Measurements from ENCODE around the gene ZMYND11.
A peak's percentile ranks its signal among the peaks of the same experiment; 100 is the strongest.
"Not testable (repeated sequence)": the region's sequence is repeated elsewhere in the genome, so short reads cannot be mapped to it uniquely, and the experiment has no call there.

The ZMYND11 gene

DNA sequence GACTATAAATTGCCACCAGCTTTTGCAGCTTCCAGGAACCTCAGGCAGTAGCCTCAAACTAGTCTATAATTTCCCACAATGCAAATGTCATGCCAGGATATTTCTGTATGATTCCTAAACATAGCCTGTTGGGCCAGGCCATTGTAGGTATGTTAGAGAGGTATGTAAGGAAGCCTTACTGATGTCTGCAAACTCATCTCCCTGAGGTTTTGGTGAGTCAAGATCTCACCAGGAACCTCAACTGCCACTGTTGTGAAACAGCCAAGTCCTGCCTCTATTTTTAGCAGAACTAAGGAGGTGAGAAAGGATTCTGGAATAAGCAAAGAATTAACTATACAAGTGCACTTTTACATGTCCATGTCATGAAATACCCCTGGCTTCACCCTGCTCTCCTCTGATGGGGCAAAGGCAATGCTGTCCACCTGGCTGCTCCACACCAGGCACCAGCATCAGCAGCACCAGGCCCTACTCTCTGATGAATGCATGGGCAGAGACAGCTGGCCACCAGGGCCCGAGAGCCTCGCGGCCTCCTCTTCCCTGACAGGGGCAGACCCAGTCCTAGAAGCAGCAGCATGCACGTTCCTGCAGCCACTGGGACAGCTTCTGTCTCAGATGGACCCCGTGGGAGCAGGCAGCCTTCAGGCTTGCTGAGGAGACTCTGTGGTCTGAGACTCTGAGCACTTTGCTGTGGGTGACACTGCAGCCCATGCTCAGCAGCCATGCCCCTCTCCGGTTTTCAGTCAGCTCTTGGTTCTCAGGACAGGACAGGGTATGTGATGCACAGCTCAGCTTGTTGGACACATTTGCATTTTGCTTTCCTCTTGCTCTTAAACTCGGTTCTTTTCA, 147.3 kb downstream of the ZMYND11 start:
- no peak for DNase-seq (ENCODE audit: low read depth, low spot score)

DNA sequence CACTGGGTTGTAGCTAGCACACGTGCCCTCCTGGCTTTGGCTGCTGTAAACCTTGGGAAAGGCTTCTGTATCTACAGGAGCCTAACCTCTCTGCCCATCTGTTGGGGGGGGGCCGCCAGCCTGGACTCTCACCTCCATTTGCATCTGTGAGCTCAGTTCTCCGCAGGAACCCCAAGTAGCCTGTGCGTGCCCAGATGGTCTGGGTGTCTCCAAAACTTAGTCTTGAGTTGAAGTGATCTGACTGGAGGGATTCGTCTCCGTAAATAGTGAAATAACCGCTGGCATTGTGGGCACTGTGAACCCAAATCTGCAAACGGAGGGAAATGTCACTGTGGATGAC, 147.9 kb downstream of the ZMYND11 start:
- no peak for DNase-seq (ENCODE audit: low read depth, low spot score)

DNA sequence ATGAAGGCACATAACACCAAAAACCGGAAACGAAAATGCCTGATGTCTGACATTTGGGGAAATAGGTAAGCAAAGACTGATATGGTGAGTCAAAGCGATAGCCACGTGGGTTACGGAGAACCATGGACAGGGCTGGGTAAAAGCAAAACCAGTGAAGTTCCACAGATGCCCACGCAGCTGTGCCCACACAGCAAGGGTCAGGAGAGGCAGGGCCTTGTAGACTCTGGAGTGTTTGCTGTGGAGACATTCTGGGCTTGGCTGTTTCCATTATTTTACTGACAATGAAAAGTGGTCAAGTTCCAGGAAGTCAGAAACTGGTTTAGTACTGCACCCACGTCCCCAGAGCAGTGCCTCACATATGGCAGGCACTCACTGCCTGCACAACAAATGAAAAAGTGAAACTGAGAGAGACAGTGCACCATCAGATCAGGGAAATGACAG, 148.7 kb downstream of the ZMYND11 start:
- no peak for DNase-seq (ENCODE audit: low read depth, low spot score)

DNA sequence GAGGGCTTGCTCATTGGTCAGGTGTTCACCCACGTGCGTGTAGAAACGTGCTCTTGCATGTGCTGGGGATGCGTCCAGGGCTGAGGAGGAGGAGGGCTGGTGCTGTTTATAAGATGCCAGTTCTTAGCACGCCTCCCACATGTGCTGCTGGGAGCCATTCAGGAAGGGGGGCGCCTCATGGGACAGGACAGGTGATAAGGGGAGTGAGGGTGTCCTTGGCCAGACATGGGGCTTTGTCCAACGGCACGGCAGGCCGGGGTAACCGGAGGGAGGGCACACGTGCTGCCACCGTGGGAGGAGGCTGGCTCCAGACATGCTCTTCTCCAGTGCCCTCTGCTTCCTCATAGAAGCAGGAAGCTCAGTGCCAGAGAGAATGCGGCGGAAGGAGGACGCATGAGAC, 150.0 kb downstream of the ZMYND11 start:
- DNase-seq (ENCODE audit: low read depth, low spot score): no peak

DNA sequence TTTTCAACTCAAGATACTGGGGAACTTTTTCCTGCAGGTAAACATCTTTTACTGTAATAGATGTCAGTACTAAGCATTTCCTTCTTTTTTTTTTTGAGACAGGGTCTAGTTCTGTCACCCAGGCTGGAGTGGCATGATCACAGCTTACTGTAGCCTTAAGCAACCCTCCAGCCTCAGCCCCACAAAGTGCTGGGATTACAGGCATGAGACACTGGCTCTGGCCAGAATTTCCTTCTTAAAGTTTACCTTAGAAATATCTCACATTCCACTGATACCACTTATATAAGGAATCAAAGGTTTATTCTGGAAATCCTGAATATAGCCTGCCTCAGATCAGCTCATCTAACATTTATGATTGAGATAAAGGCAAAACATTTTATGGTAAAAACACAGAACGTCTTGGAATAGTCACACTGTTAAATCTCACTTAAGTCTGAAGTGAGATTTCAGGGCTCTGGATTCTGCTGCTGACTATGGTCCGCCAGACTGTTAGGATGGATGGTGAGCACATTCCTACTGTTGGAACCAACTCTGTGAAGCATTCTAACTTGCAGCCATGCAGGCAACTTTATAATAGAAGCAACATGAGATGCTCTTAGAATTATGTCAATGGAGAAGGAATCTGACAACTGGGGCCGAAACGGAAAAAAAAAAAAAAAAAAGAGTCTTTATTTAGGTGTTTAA, 151.9 kb downstream of the ZMYND11 start:
- DNase-seq (ENCODE audit: low read depth, low spot score): no peak

DNA sequence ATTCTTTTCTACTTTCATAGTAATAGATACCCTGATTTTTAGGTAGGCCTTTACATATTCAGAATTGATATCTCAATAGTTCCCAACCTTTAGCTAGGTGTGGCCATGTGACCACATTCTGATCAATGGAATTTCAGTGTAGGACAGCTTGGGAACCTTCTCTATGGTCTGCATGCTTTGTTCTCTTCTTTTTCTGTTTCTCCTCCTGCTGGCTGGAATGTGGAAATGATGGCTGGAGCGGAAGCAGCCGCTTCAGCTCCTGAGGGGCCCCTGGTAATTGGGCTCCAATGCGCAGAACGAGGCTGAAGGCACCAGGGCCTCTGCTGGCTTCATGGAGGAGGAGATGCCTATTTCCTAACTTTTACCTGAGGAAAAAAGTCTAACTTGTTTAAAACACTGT, 152.6 kb downstream of the ZMYND11 start:
- DNase-seq (ENCODE audit: low read depth, low spot score): peak; percentile 85

DNA sequence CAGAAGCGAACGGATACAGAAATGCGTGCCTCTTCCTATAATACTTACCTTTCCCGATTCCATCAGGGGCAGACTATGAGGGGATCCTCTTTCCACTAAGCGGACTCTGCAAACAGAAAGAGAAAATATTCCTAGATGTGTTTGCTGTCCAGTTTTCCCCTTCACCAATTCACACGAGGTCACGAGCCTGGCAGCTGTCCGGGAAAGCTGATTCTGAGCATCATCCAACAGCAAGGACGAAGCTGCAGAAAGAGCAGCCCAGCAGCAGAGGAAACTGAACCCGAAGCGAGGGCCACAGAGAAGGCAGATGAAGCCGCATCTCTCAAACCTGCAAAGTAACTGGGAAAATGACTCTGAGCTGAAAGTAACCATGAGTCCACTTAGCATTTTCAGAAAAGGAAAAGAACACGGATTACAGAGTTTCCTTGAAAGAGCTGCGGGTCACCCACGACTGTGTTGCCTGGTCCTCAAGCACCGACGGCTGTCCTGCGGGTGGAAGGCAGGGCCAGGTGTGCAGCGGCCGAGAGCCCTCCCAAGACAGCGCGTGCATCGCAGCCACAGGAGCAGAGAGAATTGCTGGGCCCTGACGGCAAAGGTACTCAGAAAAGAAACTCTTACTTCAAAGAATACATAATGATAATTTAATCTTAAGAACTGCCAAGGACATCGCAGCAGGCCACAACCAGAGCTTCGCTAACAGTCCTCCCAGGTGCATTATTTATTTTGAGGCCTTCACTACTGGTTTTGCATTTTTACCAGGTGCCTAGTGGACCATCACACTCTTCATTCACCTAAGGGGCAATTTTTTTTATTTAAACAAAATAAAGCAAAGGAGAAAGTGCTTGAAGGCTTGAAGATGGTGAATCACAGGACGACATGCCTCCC, 153.3 kb downstream of the ZMYND11 start:
- DNase-seq (ENCODE audit: low read depth, low spot score): no peak

DNA sequence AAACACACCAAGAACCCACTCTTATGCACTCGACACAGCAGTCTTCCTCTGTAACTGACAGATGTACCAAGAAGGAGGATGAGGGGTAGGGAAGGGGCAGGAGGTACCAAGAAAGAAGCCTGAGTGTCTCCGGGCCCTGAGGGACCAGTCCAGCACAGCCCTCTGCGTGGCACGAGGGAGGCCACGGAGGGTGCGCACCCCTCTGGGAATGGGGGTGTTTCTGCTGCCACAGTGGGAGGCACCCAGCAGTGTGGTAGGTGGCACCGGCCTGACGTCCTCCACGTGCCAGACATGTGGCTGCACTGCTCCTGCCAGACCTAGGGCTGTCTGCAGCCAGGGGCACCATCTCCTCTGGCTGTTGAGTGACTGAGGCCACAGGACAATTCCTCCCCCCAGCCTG, 154.3 kb downstream of the ZMYND11 start:
- DNase-seq (ENCODE audit: low read depth, low spot score): no peak

DNA sequence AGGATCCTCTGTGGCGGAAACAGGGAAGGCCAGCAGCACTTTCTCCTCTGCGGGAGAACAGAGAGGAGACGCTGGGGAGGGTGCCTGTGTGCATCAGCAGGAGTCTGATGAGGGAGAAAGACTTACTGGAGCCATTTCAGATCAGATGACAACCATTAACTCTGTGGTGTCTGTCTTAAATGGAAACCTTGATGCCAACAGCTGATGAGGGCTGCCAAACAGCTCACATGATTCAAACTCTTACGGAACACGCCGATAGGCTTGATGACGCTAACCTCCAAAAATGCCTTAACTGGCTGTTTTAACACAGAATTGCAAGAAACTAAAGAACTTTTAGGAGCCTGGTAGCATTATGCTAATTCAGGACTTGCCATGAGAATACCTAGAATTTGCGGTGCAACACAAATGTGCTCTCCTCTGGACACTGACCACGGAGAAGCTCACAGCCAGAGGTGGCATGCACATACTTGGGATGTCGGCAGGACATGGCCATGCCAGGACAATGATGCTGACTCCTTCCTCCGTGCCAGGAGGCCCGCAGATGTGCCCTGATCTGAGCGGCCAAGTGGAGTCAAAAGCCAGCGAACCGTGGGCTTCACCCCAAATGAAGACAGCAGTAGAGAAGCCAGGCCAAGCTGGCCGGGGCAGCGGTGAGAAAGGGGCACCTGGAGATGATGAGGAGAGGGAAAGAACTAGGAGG, 154.9 kb downstream of the ZMYND11 start:
- no peak for DNase-seq (ENCODE audit: low read depth, low spot score)

DNA sequence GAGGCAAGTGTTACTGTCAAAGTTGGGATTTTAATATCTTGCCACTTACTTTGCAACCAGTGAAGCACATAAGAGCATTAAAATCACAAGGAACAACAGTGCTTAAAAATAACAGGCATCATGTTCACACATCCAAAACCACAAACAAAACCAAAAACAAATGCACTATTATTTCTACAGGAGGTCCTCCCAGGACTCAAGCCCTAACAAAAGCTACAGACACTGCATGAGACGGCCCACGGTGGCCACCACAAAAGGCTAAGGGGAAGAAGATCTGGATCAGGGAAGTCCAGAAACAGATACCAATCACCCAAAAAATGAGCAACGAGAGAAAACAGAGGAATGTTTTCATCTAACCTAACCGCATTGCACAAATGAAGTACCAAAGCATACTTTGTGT, 158.4 kb downstream of the ZMYND11 start:
- DNase-seq (ENCODE audit: low read depth, low spot score): no peak

DNA sequence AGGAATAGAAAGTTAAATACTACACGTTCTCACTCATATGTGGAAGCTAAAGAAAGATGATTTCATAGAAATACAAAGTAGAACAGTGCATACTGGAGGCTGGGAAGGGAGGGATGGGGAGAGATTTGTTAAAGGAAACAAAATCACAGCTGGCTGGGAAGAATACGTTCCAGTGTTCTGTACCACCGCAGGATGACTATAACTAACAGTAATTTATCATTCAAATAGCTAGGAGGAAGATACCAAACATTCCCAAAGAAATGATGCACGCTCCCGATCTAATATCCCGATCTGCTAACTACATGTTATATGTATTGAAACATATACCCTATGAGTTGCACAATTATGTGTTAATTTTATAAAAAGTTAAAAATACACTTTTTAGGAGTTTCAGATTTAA, 162.3 kb downstream of the ZMYND11 start:
- no peak for DNase-seq (ENCODE audit: low read depth, low spot score)

DNA sequence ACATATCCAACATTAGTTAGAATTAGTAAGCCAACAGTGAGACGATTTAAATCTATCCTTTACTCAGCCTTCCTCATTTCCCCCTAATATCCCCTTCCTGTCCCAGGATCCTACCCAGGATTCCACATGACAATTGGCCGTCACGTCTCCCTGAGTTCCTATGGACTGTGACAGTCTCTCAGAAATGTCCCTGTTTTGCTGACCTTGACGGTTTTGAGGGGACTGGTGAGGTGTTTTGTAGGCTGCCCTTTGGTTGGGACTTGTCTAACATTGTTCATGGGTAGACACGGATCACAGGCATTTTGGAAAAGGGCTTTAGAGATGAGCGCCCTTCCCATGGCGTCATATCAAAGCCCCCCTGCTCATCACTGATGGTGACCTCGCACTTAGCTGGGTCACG, 162.8 kb downstream of the ZMYND11 start:
- DNase-seq (ENCODE audit: low read depth, low spot score): no peak

DNA sequence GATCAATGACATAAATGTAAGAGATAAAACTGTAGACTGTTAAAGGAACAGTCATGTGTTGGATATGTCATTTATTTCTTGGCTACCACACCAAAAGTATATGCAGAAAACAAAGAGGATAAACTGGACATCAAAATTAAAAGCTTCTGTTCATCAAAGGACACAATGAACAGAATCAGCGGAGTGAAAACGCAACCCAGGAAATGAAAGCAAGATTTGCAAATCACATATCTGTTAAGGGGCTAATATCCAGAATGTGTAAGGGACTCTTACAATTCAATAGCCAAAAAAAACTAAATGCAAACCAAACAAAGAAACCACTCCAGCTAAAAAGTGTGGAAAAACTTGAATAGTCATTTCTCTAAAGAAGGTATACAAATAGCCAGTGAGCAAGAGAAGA, 164.3 kb downstream of the ZMYND11 start:
- DNase-seq (ENCODE audit: low read depth, low spot score): no peak

DNA sequence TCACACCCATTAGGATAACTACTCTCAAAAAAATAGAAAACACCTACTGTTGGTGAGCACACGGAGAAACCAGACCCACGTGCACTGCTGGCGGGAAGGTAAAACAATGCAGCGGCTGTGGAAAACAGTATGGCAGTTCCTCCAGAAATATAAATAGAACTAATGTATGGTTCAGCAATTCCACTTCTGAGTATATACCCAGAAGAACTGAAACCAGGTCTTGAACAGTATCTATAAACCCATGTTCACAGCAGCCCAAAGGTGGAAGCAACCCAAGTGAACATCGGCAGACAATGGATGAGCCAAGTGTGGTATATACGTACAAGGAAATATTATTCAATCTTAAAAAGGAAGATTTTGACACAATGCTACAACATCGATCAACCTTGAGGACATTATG, 164.7 kb downstream of the ZMYND11 start:
- no peak for DNase-seq (ENCODE audit: low read depth, low spot score)

DNA sequence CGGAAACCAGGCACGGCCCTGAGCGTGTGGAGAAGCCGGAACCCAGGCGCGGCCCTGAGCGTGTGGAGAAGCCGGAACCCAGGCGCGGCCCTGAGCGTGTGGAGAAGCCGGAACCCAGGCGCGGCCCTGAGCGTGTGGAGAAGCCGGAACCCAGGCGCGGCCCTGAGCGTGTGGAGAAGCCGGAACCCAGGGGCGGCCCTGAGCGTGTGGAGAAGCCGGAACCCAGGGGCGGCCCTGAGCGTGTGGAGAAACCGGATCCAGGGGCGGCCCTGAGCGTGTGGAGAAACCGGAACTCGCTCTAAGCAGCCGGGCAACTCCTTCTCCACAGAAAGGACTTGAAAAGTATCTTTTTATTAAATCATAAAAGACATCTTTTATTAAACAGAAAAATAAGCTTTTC, 165.3 kb downstream of the ZMYND11 start:
- DNase-seq (ENCODE audit: low read depth, low spot score): not testable (repeated sequence)

DNA sequence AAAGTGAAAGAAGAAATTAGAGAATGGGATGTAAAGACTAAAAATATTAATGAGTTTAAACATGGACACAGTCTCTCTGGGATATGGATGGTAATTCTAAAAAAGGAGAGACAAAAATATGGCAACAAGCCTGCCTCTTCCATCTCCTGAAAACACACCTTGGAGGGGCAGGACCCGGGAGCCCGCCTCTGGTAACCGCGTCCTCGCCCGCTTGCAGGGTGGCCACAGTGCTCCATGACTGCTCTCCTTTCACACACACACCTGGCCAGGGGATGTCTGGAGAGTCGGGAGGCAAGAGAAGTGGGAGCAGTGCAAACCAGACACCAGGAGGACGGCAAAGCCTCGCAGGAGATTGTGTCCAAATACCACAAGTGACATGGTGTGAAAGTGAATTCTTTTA, 166.3 kb downstream of the ZMYND11 start:
- no peak for DNase-seq (ENCODE audit: low read depth, low spot score)
